HCT116 (cell line): Measurements from ENCODE around the gene RTP4. TPM values are rescaled to one million over a fixed set of nuclear protein-coding genes. Genes with fewer than 3 reads are reported as not detected.

Experiments
- ATAC-seq: fragments of 200-7000 bp; cut with Tn5 transposase; 2 replicates; pipeline ENCODE4 v1.9.1; 2020; ENCODE audit warnings: mild to moderate bottlenecking, moderate library complexity
- BruUV-seq: library from RNA; stranded (reverse); fragments of 400-500 nt; replicated peaks from 2 replicates; lab custom pipeline; 2021; lab: Mats Ljungman, UMichigan
- CTCF ChIA-PET: fragments of 300-600 bp; sonication (Branson Sonifier 250); formaldehyde crosslinking; loops from one replicate; lab custom pipeline; 2021; ENCODE audit warnings: antibody characterized with exemption; lab: Charles Lee
- POLR2A ChIA-PET: fragments of 300-600, 350-600 bp; sonication (Branson Sonifier 250); formaldehyde crosslinking; loops from one replicate; lab custom pipeline; 2021; ENCODE audit warnings: antibody characterized with exemption; lab: Charles Lee
- RAD21 ChIA-PET, 2 experiments: fragments of 300-600 bp; sonication (Branson Sonifier 250); formaldehyde crosslinking; loops; one replicate each; lab custom pipeline; 2023; ENCODE audit warnings: low total read pairs in 2 of 2; ENCODE audit not compliant: uncharacterized antibody in 2 of 2, unreplicated experiment in 2 of 2, low non-redundant PET in 1 of 2; lab: Charles Lee
- DNase-seq: peaks from one replicate; pipeline ENCODE4 v3.0.0-alpha.2; 2010; ENCODE audit warnings: low read depth, low spot score
- H2AFZ ChIP-seq: fragments of 200-600 bp; shearing (Covaris generic), sonication (generic); 2 replicates; pipeline ENCODE4 v1.6.1; 2017; ENCODE audit warnings: low read depth, mixed run types, mixed read lengths, antibody characterized with exemption, low read length; ENCODE audit not compliant: poor library complexity, severe bottlenecking
- H3K27ac ChIP-seq: 2 replicates; pipeline ENCODE4 v1.5.1; 2012; ENCODE audit warnings: low read depth, low read length
- H3K27me3 ChIP-seq: fragments of 200-600 bp; sonication (generic); 2 replicates; pipeline ENCODE4 v1.6.1; 2016; ENCODE audit warnings: mixed run types, low read length, mixed read lengths; ENCODE audit not compliant: insufficient read depth
- H3K36me3 ChIP-seq, 2 experiments: fragments of 200-500 bp in 1 of 2; fragments of 200-600 bp in 1 of 2; sonication (Bioruptor generic) in 1 of 2; sonication (generic) in 1 of 2; 2 replicates each; pipeline versions ENCODE4 v1.5.1 to v1.6.1; 2014 to 2016; ENCODE audit warnings: low read length in 2 of 2, inconsistent platforms in 1 of 2, mixed read lengths in 1 of 2, mixed run types in 1 of 2; ENCODE audit not compliant: insufficient read depth in 2 of 2, control insufficient read depth in 1 of 2
- H3K4me1 ChIP-seq, 2 experiments: fragments of 200-600 bp in 1 of 2; sonication (generic) in 1 of 2; 2 replicates each; pipeline versions ENCODE4 v1.5.1 to v1.6.1; 2012 to 2017; ENCODE audit warnings: low read length in 2 of 2, inconsistent platforms in 1 of 2, mild to moderate bottlenecking in 1 of 2, mixed read lengths in 1 of 2, mixed run types in 1 of 2, moderate library complexity in 1 of 2; ENCODE audit not compliant: insufficient read depth in 2 of 2, control insufficient read depth in 1 of 2
- H3K4me2 ChIP-seq: fragments of 200-600 bp; sonication (generic); 2 replicates; pipeline ENCODE4 v1.6.1; 2017; ENCODE audit warnings: mixed run types, low read length, mixed read lengths
- H3K4me3 ChIP-seq, 2 experiments: fragments of 200-600 bp in 1 of 2; sonication (generic) in 1 of 2; replicated peaks in 1 of 2; 2 replicates each; pipeline ENCODE4 v1.5.1; 2011 to 2016; ENCODE audit warnings: low read length in 2 of 2, control low read depth in 1 of 2, low read depth in 1 of 2, mild to moderate bottlenecking in 1 of 2, mixed read lengths in 1 of 2, mixed run types in 1 of 2
- H3K79me2 ChIP-seq: fragments of 200-600 bp; sonication (generic); 2 replicates; pipeline ENCODE4 v1.6.1; 2017; ENCODE audit warnings: mild to moderate bottlenecking, mixed run types, low read length, moderate library complexity, mixed read lengths; ENCODE audit not compliant: insufficient read depth
- H3K9ac ChIP-seq: fragments of 200-600 bp; sonication (generic); 2 replicates; pipeline ENCODE4 v1.6.1; 2016; ENCODE audit warnings: low read length, mixed read lengths
- H3K9me2 ChIP-seq: fragments of 200-600 bp; sonication (generic), shearing (Covaris generic); 2 replicates; pipeline ENCODE4 v1.6.1; 2017; ENCODE audit warnings: mixed run types, mild to moderate bottlenecking, moderate library complexity; ENCODE audit not compliant: insufficient read depth
- H3K9me3 ChIP-seq, 2 experiments: fragments of 200-500 bp in 1 of 2; fragments of 200-600 bp in 1 of 2; sonication (Bioruptor generic) in 1 of 2; sonication (generic) in 1 of 2; 2 replicates each; pipeline ENCODE4 v1.6.1; 2014 to 2017; ENCODE audit warnings: low read length in 2 of 2, mixed read lengths in 2 of 2, inconsistent platforms in 1 of 2, low read depth in 1 of 2, mild to moderate bottlenecking in 1 of 2, mixed run types in 1 of 2, moderate library complexity in 1 of 2; ENCODE audit not compliant: control insufficient read depth in 1 of 2, insufficient read depth in 1 of 2
- H4K20me1 ChIP-seq: fragments of 200-600 bp; sonication (generic), shearing (Covaris generic); 2 replicates; pipeline ENCODE4 v1.6.1; 2017; ENCODE audit warnings: mixed run types, mild to moderate bottlenecking, moderate library complexity; ENCODE audit not compliant: insufficient read depth
- CEBPB ChIP-seq: IDR thresholded peaks from 2 replicates; pipeline ENCODE4 v1.6.1; 2012; ENCODE audit warnings: low read depth
- CTCF ChIP-seq, 3 experiments: fragments of 200-600 bp in 1 of 3; sonication (generic) in 1 of 3; IDR thresholded peaks in 2 of 3; conservative IDR thresholded peaks in 1 of 3; 2 replicates each; pipeline ENCODE4 v1.5.1; 2012 to 2017; ENCODE audit warnings: low read depth in 2 of 3, low read length in 2 of 3, antibody characterized with exemption in 1 of 3, borderline replicate concordance in 1 of 3, control low read depth in 1 of 3, mild to moderate bottlenecking in 1 of 3, mixed read lengths in 1 of 3, mixed run types in 1 of 3, moderate library complexity in 1 of 3; ENCODE audit not compliant: insufficient read depth in 1 of 3
- EGR1 ChIP-seq: IDR thresholded peaks from 2 replicates; pipeline ENCODE4 v1.6.1; 2012; ENCODE audit warnings: low read depth
- ELF1 ChIP-seq: IDR thresholded peaks from 2 replicates; pipeline ENCODE4 v1.6.1; 2012; ENCODE audit warnings: low read depth, borderline replicate concordance
- EZH2 ChIP-seq: fragments of 200-600 bp; sonication (generic); IDR thresholded peaks from 2 replicates; pipeline ENCODE4 v1.6.1; 2017; ENCODE audit warnings: antibody characterized with exemption, mixed run types
- JUND ChIP-seq: IDR thresholded peaks from 2 replicates; pipeline ENCODE4 v1.6.1; 2012
- POLR2A ChIP-seq: IDR thresholded peaks from 2 replicates; pipeline ENCODE4 v1.7.0; 2011; ENCODE audit warnings: borderline replicate concordance; ENCODE audit not compliant: insufficient read depth, insufficient read length; ENCODE audit errors: extremely low read depth
- RAD21 ChIP-seq: IDR thresholded peaks from 2 replicates; pipeline ENCODE4 v1.6.1; 2012; ENCODE audit warnings: low read depth, mild to moderate bottlenecking
- REST ChIP-seq: IDR thresholded peaks from 2 replicates; pipeline ENCODE4 v1.6.1; 2012; ENCODE audit warnings: low read depth
- SP1 ChIP-seq: IDR thresholded peaks from 2 replicates; pipeline ENCODE4 v1.6.1; 2012; ENCODE audit warnings: low read depth
- SRF ChIP-seq: IDR thresholded peaks from 2 replicates; pipeline ENCODE4 v1.6.1; 2012; ENCODE audit warnings: low read depth
- TCF7L2 ChIP-seq: IDR thresholded peaks from 2 replicates; pipeline ENCODE4 v1.7.0; 2011; ENCODE audit warnings: borderline replicate concordance, inconsistent platforms; ENCODE audit not compliant: insufficient read depth, insufficient read length; ENCODE audit errors: extremely low read depth
- YY1 ChIP-seq: IDR thresholded peaks from 2 replicates; pipeline ENCODE4 v1.6.1; 2011; ENCODE audit warnings: low read length, low read depth, moderate library complexity, mild to moderate bottlenecking; ENCODE audit not compliant: insufficient replicate concordance; ENCODE audit errors: extremely low read depth
- ZNF274 ChIP-seq: fragments of 200-500 bp; sonication (Bioruptor generic); IDR thresholded peaks from 2 replicates; pipeline ENCODE4 v1.6.1; 2014; ENCODE audit warnings: mild to moderate bottlenecking, low read depth, low read length, inconsistent platforms
- intact Hi-C: fragments of 100-400 bp; cut with micrococcal nuclease; formaldehyde crosslinking; loops from 2 replicates; pipeline ENCODE4 v1.10.0; 2022
- total RNA-seq: library from RNA; stranded (reverse); gene quantifications from one replicate; pipeline ENCODE4 v1.2.1, GENCODE V29; 2021; ENCODE audit not compliant: unreplicated experiment

The RTP4 gene
- total RNA-seq, 1 experiment from 2014 or later, result not detected

- TF ChIP-seq CTCF (IDR thresholded peaks at IDR 0.05 in 2 of 3, conservative IDR thresholded peaks at IDR 0.05 in 1 of 3; ENCODE audit: borderline replicate concordance in 1 of 3, insufficient read depth in 1 of 3, low read depth in 2 of 3, low read length in 2 of 3), result no peak
Observed at GRCh38 chr3:187358068-187358467, 10.1 kb upstream of the RTP4 start (continued).

GRCh38 chr3:187359798-187360486 is 8.2 kb upstream of the RTP4 start:
- CTCF ChIA-PET, result no interaction called here
- Histone ChIP-seq H4K20me1 (no peaks in the 10 kb centered on the region), H3K4me2 (no peak overlapping the region), H3K4me3 (no peak overlapping the region), H3K4me1 (no peaks in the 10 kb centered on the region), H3K9me3 (no peaks in the 10 kb centered on the region), H3K27ac (no peak overlapping the region), H3K36me3 (no peaks in the 10 kb centered on the region), H2AFZ (no peak overlapping the region), H3K9me2 (no peaks in the 10 kb centered on the region), H3K27me3 (peaks cover 10% of the 10 kb centered on the region), H3K9ac (no peak overlapping the region), H3K79me2 (no peaks in the 10 kb centered on the region)
- POLR2A ChIA-PET, result no interaction called here
- intact Hi-C loops, result no loop called here
- TF ChIP-seq YY1 (no peak), ZNF274 (no peak), CTCF (IDR thresholded peaks at IDR 0.05 in 2 of 3, conservative IDR thresholded peaks at IDR 0.05 in 1 of 3; ENCODE audit: borderline replicate concordance in 1 of 3, insufficient read depth in 1 of 3, low read depth in 2 of 3, low read length in 2 of 3) (no peak), RAD21 (no peak), JUND (no peak), ELF1 (no peak), POLR2A (no peak), EGR1 (no peak), TCF7L2 (no peak), REST (no peak), CEBPB (no peak), SP1 (no peak), SRF (no peak), EZH2 (no peak)
- BruUV-seq, result no TSS peak
- DNase-seq (no peak), ATAC-seq (no peak)
- RAD21 ChIA-PET, result no interaction called here
